ENCODE results near the gene GOLPH3. TPM values are rescaled to one million over a fixed set of nuclear protein-coding genes. Genes with fewer than 3 reads are reported as not detected.
"Not testable (repeated sequence)": the region's sequence is repeated elsewhere in the genome, so short reads cannot be mapped to it uniquely, and the experiment has no call there.

Gene GOLPH3
- total and polyA plus RNA-seq, 2 of the 4 experiments (the other 2 are of a cell fraction), result 38.2 to 41.3 TPM

DNA sequence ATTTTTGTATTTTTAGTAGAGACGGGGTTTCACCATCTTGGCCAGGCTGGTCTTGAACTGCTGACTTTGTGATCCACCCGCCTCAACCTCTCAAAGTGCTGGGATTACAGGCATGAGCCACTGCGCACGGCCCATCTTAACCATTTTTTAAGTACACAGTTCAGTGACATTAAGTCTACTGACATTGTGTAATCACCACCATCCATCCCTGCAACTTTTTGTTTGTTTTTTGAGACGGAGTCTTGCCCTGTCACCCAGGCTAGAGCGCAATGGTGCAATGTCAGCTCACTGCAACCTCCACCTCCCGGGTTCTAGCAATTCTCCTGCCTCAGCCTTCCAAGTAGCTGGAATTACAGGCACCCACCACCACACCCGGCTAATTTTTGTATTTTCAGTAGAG, 55.2 kb downstream of the GOLPH3 start:
- H3K9me1 ChIP-seq (ENCODE audit: insufficient read depth, low read length), result peaks cover 10% of the 10 kb centered on the region; the same call in 1 of the 2 replicates
- DNase-seq; H3K9ac ChIP-seq (ENCODE audit: low read depth, low read length); H3K27ac ChIP-seq (ENCODE audit: insufficient read depth, low read length); H2AFZ ChIP-seq (replicated peaks; ENCODE audit: low read length, poor library complexity); H4K5ac ChIP-seq (ENCODE audit: low read depth, low read length); H3K18ac ChIP-seq (ENCODE audit: low read depth, low read length); in situ Hi-C loops (cut with MboI; ENCODE audit: low sequenced_read_pairs); H3K56ac ChIP-seq (ENCODE audit: extremely low read depth, insufficient read depth, low read length); H4K8ac ChIP-seq (ENCODE audit: low read depth in 2 of 2, low read length in 2 of 2); H3K23ac ChIP-seq (ENCODE audit: low read depth, low read length); H3K9me3 ChIP-seq (ENCODE audit: control insufficient read depth, insufficient read depth, low read length); H3K4me3 ChIP-seq (ENCODE audit: insufficient read depth, low read depth, low read length); H3K4me2 ChIP-seq (ENCODE audit: low read depth, low read length); H3K4ac ChIP-seq (ENCODE audit: low read depth, low read length); H3K4me1 ChIP-seq (ENCODE audit: control insufficient read depth, insufficient read depth, low read length); H2BK120ac ChIP-seq (ENCODE audit: low read depth, low read length); H4K91ac ChIP-seq (ENCODE audit: insufficient read depth, low read depth, low read length); H3K14ac ChIP-seq (replicated peaks; ENCODE audit: low read depth, low read length); H2BK15ac ChIP-seq (ENCODE audit: low read depth, low read length); H3K27me3 ChIP-seq (ENCODE audit: control insufficient read depth, insufficient read depth, low read length); H2BK5ac ChIP-seq (ENCODE audit: low read depth, low read length, poor library complexity, severe bottlenecking); intact Hi-C loops (cut with micrococcal nuclease); H2AK5ac ChIP-seq (ENCODE audit: low read depth, low read length); BruUV-seq (replicated peaks); H2AK9ac ChIP-seq (replicated peaks; ENCODE audit: low read depth, low read length, poor library complexity); ATAC-seq (ENCODE audit: low read depth); dilution Hi-C loops (cut with HindIII; ENCODE audit: low sequenced_read_pairs, unreplicated experiment); CTCF ChIA-PET; H2BK20ac ChIP-seq (ENCODE audit: low read depth, low read length); POLR2A ChIA-PET (ENCODE audit: unreplicated experiment): not testable (repeated sequence)
- peak; percentile 38; the same call in 1 of the 2 replicates for TF ChIP-seq CEBPB (IDR thresholded peaks at IDR 0.05; ENCODE audit: low read depth, low read length)
- peaks cover 26% of the 10 kb centered on the region for H3K36me3 ChIP-seq (ENCODE audit: control insufficient read depth, insufficient read depth, low read length)
- H4K20me1 ChIP-seq (ENCODE audit: insufficient read depth, low read length), result peaks cover 25% of the 10 kb centered on the region; the same call in 1 of the 2 replicates
- H3K79me1 ChIP-seq (ENCODE audit: low read depth in 1 of 2, low read length in 2 of 2), result peaks cover 41 to 51% of the 10 kb centered on the region in 2 experiments
- 100% methylated on average over 2 of the region's 8 CpGs; no CpG with 5 or more reads in 1 of the 2 experiments for WGBS, 2 experiments (ENCODE audit: extremely low coverage in 2 of 2, insufficient read length in 1 of 2)

Measured in IMR-90 (cell line).